GM23338 (cell line): Measurements from ENCODE around the gene EDDM13. TPM values are rescaled to one million over a fixed set of nuclear protein-coding genes. Genes with fewer than 3 reads are reported as not detected.

Source experiments
- ATAC-seq: fragments of 200-7000 bp; cut with Tn5 transposase; 3 replicates; pipeline ENCODE4 v1.9.1; 2020
- DNase-seq: peaks from one replicate; pipeline ENCODE4 v3.0.0-alpha.2; 2015; ENCODE audit warnings: low spot score
- H2AFZ ChIP-seq: fragments of 200-600 bp; sonication (generic); 2 replicates; pipeline ENCODE4 v1.8.0; 2016; ENCODE audit warnings: antibody characterized with exemption, mild to moderate bottlenecking, moderate library complexity
- H3F3A ChIP-seq: fragments of 200-600 bp; sonication (generic); replicated peaks from 2 replicates; pipeline ENCODE4 v1.8.0; 2017; ENCODE audit warnings: antibody characterized with exemption, mixed run types, low read depth
- H3K27ac ChIP-seq: fragments of 200-600 bp; sonication (generic); 2 replicates; pipeline ENCODE4 v1.6.1; 2016; ENCODE audit warnings: low read depth
- H3K27me3 ChIP-seq: fragments of 200-600 bp; sonication (generic); 2 replicates; pipeline ENCODE4 v1.8.0; 2016; ENCODE audit warnings: mild to moderate bottlenecking, mixed run types, moderate library complexity; ENCODE audit not compliant: insufficient read depth
- H3K36me3 ChIP-seq: fragments of 200-600 bp; sonication (generic); 2 replicates; pipeline ENCODE4 v1.8.0; 2016; ENCODE audit warnings: mild to moderate bottlenecking; ENCODE audit not compliant: insufficient read depth
- H3K4me1 ChIP-seq: fragments of 200-600 bp; sonication (generic); 2 replicates; pipeline ENCODE4 v1.8.0; 2016; ENCODE audit warnings: mild to moderate bottlenecking, moderate library complexity; ENCODE audit not compliant: insufficient read depth
- H3K4me2 ChIP-seq: fragments of 200-600 bp; sonication (generic); 2 replicates; pipeline ENCODE4 v1.7.1; 2017; ENCODE audit warnings: mixed run types
- H3K4me3 ChIP-seq: fragments of 200-600 bp; sonication (generic); 2 replicates; pipeline ENCODE4 v1.6.1; 2016; ENCODE audit warnings: mixed run types
- H3K79me2 ChIP-seq: fragments of 200-600 bp; sonication (generic); replicated peaks from 2 replicates; pipeline ENCODE4 v1.8.0; 2017; ENCODE audit warnings: mild to moderate bottlenecking; ENCODE audit not compliant: insufficient read depth
- H3K9me2 ChIP-seq: fragments of 200-600 bp; sonication (generic); 2 replicates; pipeline ENCODE4 v1.8.0; 2017; ENCODE audit not compliant: insufficient read depth
- H4K20me1 ChIP-seq: fragments of 200-600 bp; sonication (generic); replicated peaks from 2 replicates; pipeline ENCODE4 v1.8.0; 2017; ENCODE audit warnings: mild to moderate bottlenecking; ENCODE audit not compliant: insufficient read depth
- H3K27ac Mint-ChIP-seq: 2 replicates; pipeline ENCODE4 v1.8.0; 2020; ENCODE audit warnings: inconsistent platforms, mild to moderate bottlenecking, moderate library complexity, mixed read lengths
- H3K27me3 Mint-ChIP-seq: 3 replicates; pipeline ENCODE4 v1.8.0; 2022; ENCODE audit warnings: low read depth, mild to moderate bottlenecking, moderate library complexity, mixed read lengths, inconsistent platforms; ENCODE audit not compliant: insufficient read depth, poor library complexity
- H3K36me3 Mint-ChIP-seq: 3 replicates; pipeline ENCODE4 v1.8.0; 2021; ENCODE audit warnings: low read depth, mild to moderate bottlenecking, inconsistent platforms, moderate library complexity, mixed read lengths
- H3K4me1 Mint-ChIP-seq: 3 replicates; pipeline ENCODE4 v1.8.0; 2020; ENCODE audit warnings: mild to moderate bottlenecking, inconsistent platforms, mixed read lengths
- H3K4me3 Mint-ChIP-seq: 3 replicates; pipeline ENCODE4 v1.8.0; 2021; ENCODE audit warnings: moderate library complexity, mild to moderate bottlenecking, inconsistent platforms, mixed read lengths
- H3K9me3 Mint-ChIP-seq: 3 replicates; pipeline ENCODE4 v1.8.0; 2020; ENCODE audit warnings: moderate library complexity, mild to moderate bottlenecking, inconsistent platforms, mixed read lengths
- CREB1 ChIP-seq: fragments of 250-450 bp; sonication (Bioruptor Pico); IDR thresholded peaks from 2 replicates; pipeline ENCODE4 v1.5.0; 2020; ENCODE audit warnings: low read depth, mild to moderate bottlenecking, moderate library complexity
- CTCF ChIP-seq, 2 experiments: fragments of 200-600 bp in 1 of 2; sonication (generic) in 1 of 2; conservative IDR thresholded peaks; 2 replicates each; pipeline versions ENCODE4 v1.5.1 to v1.6.1; 2016 to 2017; ENCODE audit warnings: antibody characterized with exemption in 2 of 2, low read depth in 2 of 2, mild to moderate bottlenecking in 2 of 2, moderate library complexity in 1 of 2
- EZH2 ChIP-seq: fragments of 200-600 bp; sonication (generic); IDR thresholded peaks from one replicate; pipeline ENCODE4 v1.8.0; 2017; ENCODE audit warnings: antibody characterized with exemption, mild to moderate bottlenecking, low read depth; ENCODE audit not compliant: unreplicated experiment
- EZH2phosphoT487 ChIP-seq: fragments of 200-600 bp; sonication (generic); IDR thresholded peaks from one replicate; pipeline ENCODE4 v1.8.1; 2018; ENCODE audit warnings: antibody characterized with exemption; ENCODE audit not compliant: unreplicated experiment
- JUNB ChIP-seq: IDR thresholded peaks from one replicate; pipeline ENCODE4 v1.6.1; 2016; ENCODE audit warnings: antibody characterized with exemption; ENCODE audit not compliant: unreplicated experiment
- NANOG ChIP-seq: IDR thresholded peaks from 2 replicates; pipeline ENCODE4 v1.6.1; 2016; ENCODE audit warnings: antibody characterized with exemption, borderline replicate concordance
- POLR2AphosphoS5 ChIP-seq: IDR thresholded peaks from 2 replicates; pipeline ENCODE4 v1.6.1; 2016; ENCODE audit warnings: antibody characterized with exemption, low read depth
- ZNF114 ChIP-seq: fragments of 250-450 bp; sonication (Bioruptor Pico); IDR thresholded peaks from 2 replicates; pipeline ENCODE4 v1.5.0; 2020; ENCODE audit warnings: mild to moderate bottlenecking, moderate library complexity
- ZNF462 ChIP-seq: fragments of 250-450 bp; sonication (Bioruptor Pico); IDR thresholded peaks from 2 replicates; pipeline ENCODE4 v1.5.0; 2020; ENCODE audit warnings: mild to moderate bottlenecking, moderate library complexity
- polyA plus RNA-seq: library from polyadenylated mRNA; unstranded; fragments of >200 nt; fragmentation: Nextera tagmentation; extraction: Ambion mirVana; gene quantifications from 2 replicates; pipeline ENCODE4 v1.2.1, GENCODE V29; 2016
- total RNA-seq: library from RNA; depleted of rRNA; stranded (reverse); fragments of >200 nt; shearing (Covaris generic); gene quantifications from 2 replicates; pipeline ENCODE4 v1.2.3, GENCODE V29; 2014
- TF ChIP-seq, protein P1 (sequence below): IDR thresholded peaks from 2 replicates; pipeline ENCODE4 v1.6.1; 2016; ENCODE audit warnings: antibody characterized with exemption

The EDDM13 gene
- total and polyA plus RNA-seq, 2 experiments from 2014 or later, result 0.68 TPM; not detected in 1

GRCh38 chr19:56291867-56292266 lies 19.3 kb downstream of the EDDM13 start:
- H3K4me3 Mint-ChIP-seq, result no peak overlapping the region
- no peaks in the 10 kb centered on the region for H3K36me3 ChIP-seq
- no peak overlapping the region for H3K4me2 ChIP-seq
- H3K36me3 Mint-ChIP-seq, result peaks cover 26% of the 10 kb centered on the region
- H2AFZ ChIP-seq, result no peak overlapping the region
- no peak for TF ChIP-seq JUNB
- TF ChIP-seq ZNF114 (CRISPR knock-in tag), result no peak
- TF ChIP-seq EZH2phosphoT487, result no peak
- TF ChIP-seq, protein P1, sequence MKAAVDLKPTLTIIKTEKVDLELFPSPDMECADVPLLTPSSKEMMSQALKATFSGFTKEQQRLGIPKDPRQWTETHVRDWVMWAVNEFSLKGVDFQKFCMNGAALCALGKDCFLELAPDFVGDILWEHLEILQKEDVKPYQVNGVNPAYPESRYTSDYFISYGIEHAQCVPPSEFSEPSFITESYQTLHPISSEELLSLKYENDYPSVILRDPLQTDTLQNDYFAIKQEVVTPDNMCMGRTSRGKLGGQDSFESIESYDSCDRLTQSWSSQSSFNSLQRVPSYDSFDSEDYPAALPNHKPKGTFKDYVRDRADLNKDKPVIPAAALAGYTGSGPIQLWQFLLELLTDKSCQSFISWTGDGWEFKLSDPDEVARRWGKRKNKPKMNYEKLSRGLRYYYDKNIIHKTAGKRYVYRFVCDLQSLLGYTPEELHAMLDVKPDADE, result no peak
- no peak overlapping the region for H3K4me3 ChIP-seq
- no peaks in the 10 kb centered on the region for H3K79me2 ChIP-seq
- H3K9me3 Mint-ChIP-seq, result peaks cover 4% of the 10 kb centered on the region; the same call in 2 of the 3 replicates
- no peaks in the 10 kb centered on the region for H3K27me3 ChIP-seq
- no peaks in the 10 kb centered on the region for H3F3A ChIP-seq
- no peaks in the 10 kb centered on the region for H3K4me1 Mint-ChIP-seq
- no peaks in the 10 kb centered on the region; the same call in 1 of the 2 replicates for H3K9me2 ChIP-seq
- H3K27ac Mint-ChIP-seq, result no peak overlapping the region
- no peak overlapping the region for H3K27ac ChIP-seq
- H4K20me1 ChIP-seq, result no peaks in the 10 kb centered on the region; the same call in 1 of the 2 replicates
- DNase-seq (no peak), ATAC-seq (no peak)
- H3K4me1 ChIP-seq, result no peaks in the 10 kb centered on the region
- peaks cover 13% of the 10 kb centered on the region for H3K27me3 Mint-ChIP-seq

DNA sequence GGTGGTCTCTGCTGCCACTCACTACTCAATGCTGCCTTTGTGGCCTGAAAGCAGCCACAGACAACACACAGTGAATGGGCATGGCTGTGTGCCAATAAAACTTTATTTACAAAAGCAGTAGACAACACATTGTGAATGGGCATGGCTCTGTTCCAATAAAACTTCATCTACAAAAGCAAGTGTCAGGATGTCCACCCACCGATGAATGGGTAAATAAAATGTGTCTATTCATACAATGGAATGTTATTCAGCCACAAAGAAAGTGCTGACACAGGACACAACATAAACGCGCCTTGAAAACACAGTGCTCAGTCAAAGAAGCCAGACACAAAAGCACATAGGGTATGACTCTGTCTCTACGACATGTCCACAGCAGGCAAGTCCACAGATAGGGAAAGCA lies 22.0 kb downstream of the EDDM13 start:
- H3K4me3 Mint-ChIP-seq, result no peak overlapping the region
- H3F3A ChIP-seq, result no peaks in the 10 kb centered on the region
- H3K27me3 Mint-ChIP-seq, result peaks cover 10% of the 10 kb centered on the region
- no peak overlapping the region for H3K4me3 ChIP-seq
- H3K27ac ChIP-seq, result no peak overlapping the region
- H3K9me3 Mint-ChIP-seq, result peaks cover 4% of the 10 kb centered on the region; the same call in 2 of the 3 replicates
- DNase-seq (no peak), ATAC-seq (no peak)
- H3K36me3 Mint-ChIP-seq, result peaks cover 16% of the 10 kb centered on the region
- H3K4me1 Mint-ChIP-seq, result no peaks in the 10 kb centered on the region
- no peaks in the 10 kb centered on the region for H3K36me3 ChIP-seq
- H3K4me1 ChIP-seq, result no peaks in the 10 kb centered on the region
- peaks cover 1% of the 10 kb centered on the region; the same call in 1 of the 2 replicates for H4K20me1 ChIP-seq
- no peak overlapping the region for H3K27ac Mint-ChIP-seq
- H2AFZ ChIP-seq, result no peak overlapping the region
- H3K9me2 ChIP-seq, result no peaks in the 10 kb centered on the region; the same call in 1 of the 2 replicates
- H3K4me2 ChIP-seq, result no peak overlapping the region
- no peaks in the 10 kb centered on the region for H3K79me2 ChIP-seq
- no peaks in the 10 kb centered on the region for H3K27me3 ChIP-seq
- TF ChIP-seq POLR2AphosphoS5 (no peak), NANOG (no peak), ZNF114 (CRISPR knock-in tag) (no peak), EZH2 (no peak), CTCF (conservative IDR thresholded peaks at IDR 0.05; ENCODE audit: low read depth in 2 of 2) (no peak), ZNF462 (CRISPR knock-in tag) (no peak), CREB1 (CRISPR knock-in tag) (no peak), EZH2phosphoT487 (no peak), JUNB (no peak)
- TF ChIP-seq, protein P1, result no peak
